IPS-NIHi11 (cell line): ENCODE measurements around the gene BTBD16.
A peak's percentile ranks its signal among the peaks of the same experiment; 100 is the strongest.

Experiments
- DNase-seq: peaks from one replicate; pipeline ENCODE4 v3.0.0; 2012; ENCODE audit warnings: mixed read lengths, low spot score

The BTBD16 gene

DNA sequence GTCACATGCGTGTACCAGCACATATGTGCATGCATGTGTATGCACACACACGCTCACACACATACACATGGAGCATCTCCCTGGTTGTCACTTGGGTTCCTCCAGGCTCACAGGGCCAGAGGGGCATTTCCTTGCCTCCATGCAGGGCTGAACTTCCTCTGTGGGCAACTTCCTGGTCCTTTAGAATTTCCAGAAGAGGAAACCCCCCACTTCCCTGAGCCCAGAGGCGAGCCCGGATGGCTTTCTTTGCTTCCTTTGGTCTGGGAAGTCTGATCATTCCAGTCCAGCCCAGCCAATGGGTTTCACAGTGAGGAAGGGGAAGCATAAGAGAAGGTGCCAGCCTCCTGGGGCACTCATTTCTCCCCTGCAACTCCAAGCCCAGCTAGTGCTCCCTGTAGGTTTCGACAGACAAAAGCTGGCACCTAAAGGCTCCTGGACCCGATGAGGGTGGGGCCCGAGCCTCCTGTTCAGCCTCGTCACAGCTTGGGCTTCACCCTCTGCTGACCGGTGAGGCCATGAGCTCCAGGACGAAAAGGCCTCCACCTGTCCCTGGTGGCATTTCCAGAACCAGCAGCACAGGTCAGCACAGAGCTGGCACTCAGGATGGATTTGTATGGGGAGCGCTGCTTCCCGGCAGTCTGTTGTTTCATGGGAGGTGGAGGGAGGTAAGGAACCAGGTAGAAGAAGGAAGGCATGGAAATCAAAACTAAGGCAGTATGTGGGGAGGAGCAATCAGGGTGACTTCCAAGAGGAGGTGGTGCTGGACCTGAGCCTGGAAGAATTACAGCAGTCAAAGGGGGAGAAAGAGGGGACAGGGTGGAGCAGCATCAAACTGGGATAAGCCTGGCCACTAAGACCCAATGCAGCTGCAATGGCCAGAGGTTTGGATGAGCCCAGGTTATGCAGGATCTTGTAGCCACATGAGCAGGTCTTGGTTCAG, 23.7 kb downstream of the BTBD16 start:
- DNase-seq: no peak

DNA sequence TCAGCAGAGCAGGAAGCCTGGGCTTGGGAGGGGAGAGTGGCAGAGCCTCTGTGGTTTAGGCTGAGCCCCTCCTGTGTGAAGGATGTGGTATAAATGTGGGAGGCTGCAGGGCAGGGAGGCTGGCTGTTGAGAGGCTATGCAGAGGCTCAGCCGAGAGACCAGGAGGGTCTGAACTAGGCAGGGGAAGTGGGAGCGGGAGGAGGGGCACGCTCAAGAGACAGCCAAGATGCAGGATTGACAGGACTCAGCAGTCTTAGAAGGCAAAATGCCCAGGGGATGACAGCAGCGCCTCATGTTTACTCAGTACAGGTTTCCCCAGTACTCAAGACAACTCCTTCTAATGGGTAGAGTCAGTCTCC, 24.3 kb downstream of the BTBD16 start:
- DNase-seq: no peak

DNA sequence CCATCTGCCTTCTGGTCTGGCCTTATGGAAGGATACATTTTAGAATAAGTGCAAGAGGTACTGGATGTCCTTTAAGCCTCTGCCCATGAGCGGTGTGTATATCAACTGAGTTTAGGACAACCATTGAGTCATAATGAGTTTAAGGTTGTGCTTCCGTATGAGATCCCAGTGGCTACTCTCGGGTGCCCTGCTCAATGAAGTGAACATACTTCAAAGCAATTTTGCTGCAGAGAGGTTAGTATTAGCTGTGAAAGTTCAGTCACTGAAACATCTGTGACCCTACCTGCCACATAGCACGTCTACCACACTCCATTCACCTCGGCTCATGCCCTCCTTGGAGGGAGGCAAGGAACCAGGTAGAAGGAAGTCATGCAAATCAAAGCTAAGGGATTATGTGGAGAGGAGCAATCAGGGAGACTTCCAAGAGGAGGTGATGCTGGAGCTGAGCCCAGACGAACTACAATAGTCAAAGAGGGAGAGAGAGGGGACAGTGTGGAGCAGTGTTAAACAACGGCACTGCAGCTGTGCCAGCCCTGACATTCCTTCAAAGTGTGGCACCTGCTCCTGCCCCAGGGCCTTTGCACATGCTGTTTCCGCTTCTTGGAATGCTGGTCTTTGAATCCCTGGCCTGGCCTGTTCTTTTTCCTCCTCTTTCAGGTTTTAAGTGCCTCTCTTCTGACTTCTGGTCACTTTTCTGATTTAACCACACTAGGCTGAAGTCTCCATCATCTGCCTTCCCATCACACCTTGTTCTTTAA, 25.4 kb downstream of the BTBD16 start:
- DNase-seq: no peak

DNA sequence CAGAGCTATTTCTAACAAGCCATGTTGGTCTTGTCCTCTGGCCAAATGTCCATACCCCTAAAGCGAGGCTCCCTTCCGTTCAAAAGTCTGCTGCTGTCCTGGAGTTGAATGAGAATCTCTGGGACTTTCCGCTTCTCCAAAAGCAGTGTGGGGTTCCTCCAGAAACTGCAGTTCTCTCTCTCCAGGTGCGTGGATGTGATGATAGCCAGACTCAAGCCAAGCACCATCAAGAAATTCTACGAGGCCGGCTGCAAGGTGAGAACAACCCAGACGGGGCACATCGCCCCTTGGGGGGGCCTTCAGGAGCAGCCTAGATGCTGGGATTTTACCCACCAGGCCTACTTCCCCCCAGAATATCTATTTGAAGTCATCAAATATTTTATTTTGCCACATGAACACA, 26.5 kb downstream of the BTBD16 start:
- DNase-seq: no peak

DNA sequence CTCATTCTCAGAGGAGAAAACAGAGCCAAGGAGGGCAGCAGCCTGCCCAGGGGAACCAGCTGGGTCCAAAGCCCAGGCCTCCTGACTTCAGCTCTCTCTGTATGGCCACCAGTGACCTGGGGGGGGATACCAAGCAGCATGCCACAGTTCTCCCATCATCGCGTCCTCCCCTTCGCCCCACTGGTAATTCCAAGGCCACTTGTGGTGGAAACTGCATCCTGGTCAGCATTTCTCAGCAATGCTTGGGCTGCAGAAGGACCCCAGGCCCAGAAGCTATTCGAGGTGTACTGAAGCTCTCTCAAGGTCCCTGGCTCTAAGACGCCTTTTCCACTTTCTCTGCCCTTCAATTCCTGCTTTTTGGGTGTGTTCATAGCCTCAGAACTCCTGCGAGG, 27.1 kb downstream of the BTBD16 start:
- DNase-seq: no peak

DNA sequence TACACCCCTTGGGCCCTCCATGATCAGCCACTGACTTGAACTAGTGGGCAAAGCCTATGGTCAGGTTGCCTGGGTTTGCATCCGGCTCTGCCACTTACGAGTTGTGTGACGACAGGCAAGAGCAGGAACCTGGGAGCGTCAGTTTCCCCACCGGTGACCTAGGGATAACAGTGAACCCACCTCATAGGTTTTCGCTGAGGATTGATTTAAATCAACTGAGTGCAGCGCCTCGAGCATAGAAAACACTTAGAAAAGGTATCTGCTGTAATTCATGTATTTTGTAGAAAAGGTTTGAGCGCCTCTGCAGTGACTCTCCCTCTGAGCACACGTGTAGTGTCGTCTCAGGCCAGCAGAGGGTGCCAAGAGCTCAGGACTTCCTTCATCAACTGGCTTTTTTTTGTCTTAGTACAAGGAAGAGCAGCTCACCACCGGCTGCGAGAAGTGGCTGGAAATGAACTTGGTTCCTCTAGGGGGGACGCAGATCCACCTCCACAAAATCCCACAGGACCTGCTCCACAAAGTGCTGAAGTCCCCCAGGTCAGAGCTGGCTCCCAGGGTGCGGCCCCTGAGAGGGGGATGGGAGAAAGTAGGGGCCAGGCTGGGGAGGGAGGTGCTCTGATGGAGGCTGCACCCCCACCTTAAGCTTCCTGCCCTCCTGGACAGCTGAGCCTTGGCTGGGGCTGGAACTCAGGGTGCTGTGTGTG, 27.7 kb downstream of the BTBD16 start:
- DNase-seq: peak; percentile 88

DNA sequence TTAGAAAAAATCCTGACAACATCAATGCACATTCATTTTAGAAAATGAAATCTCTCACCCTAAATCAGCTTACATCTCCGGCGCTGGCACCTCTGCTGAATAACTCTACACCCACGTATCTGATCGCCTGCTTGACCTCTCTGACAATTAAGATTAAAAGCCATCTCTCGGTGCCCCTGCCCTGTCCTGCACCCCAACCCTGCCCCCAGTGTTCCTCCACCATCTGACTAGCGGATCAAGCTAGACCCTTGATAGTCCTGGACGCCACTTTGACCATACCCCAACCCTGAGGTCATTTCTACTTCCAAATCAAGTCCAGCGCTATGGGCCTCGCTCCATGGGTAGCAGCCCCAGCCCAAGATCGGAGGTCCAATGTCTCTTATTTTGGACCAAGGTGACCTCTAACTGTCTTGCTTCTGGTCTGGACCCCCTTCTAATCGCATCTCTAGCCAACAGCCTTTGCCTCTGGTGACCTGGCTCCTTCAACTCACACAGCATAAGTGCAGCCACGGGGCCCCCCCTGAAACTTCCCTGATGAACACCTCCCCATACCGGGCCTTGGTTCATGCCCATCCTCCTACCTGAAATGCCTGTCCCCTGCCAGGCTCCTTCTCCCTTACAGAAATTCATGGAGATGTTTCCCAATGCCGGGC, 28.5 kb downstream of the BTBD16 start:
- DNase-seq: no peak

DNA sequence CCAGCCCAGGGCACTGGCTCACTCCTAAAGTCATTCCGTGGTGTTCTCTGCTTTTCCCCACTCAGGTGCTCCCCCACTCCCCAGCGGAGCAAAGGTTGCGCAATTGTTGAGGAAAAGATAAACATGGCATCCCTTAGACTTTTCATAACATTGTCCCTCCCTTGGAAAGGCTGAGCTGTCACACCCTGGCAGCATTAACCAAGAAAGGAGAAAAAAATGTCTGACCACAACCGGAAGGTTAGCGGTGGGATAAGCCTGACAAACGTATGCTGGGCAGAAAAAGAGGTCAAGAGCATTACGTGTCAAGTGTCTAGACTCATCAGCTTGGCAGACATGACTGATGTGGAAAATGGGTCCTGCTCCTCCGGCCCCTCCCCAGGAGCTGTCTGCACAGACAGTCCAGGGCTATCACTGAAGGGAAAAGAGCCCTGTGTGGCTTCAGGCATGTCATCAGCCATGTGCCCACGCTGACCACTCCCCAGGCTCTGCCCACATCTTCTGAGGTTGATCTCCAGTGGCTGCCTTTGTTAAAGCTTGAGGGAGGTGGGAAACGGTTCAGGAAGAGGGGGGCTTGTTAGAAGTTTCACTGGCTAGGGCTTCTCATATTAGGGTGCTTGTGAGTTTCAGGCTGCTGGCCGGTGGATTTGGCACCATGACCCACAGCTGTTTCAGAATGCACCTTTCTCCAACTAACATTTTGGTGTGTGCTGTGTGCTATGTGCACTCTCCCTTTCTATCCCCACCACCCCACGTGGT, 30.1 kb downstream of the BTBD16 start:
- no peak for DNase-seq

DNA sequence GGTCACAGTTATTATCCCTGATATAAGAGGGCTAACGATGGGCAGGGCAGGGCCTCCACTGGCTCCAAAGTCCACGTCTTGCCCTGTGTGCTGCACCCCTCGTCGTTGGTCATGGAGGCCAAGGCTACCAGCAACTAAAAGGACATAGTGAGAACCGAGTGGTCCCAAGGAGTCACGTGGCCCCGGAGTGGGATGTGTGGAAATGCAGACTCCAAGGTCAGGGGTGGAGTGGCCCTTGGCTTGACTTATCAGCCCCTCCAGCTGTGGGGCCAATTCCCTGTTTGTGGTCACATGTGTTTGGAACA, 30.7 kb downstream of the BTBD16 start:
- DNase-seq: no peak

DNA sequence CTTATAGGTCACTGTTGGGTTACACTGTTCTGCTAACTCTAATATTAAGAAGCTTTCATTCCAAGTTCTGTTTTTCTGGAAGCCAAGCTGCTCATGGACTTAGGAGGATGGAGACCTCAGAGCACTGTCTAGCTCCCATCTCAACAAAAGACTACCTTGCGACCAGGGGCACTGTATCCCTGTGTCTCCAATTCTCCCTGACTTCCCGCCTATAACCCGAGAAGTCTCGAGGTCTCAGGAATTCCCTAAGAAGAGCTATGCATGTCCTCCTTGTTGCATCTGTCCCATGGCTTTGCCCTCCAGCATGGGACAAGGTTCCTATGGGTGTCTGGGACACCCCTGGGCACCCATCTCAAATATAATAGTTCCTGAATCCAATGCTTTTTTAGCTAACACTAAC, 31.2 kb downstream of the BTBD16 start:
- no peak for DNase-seq

DNA sequence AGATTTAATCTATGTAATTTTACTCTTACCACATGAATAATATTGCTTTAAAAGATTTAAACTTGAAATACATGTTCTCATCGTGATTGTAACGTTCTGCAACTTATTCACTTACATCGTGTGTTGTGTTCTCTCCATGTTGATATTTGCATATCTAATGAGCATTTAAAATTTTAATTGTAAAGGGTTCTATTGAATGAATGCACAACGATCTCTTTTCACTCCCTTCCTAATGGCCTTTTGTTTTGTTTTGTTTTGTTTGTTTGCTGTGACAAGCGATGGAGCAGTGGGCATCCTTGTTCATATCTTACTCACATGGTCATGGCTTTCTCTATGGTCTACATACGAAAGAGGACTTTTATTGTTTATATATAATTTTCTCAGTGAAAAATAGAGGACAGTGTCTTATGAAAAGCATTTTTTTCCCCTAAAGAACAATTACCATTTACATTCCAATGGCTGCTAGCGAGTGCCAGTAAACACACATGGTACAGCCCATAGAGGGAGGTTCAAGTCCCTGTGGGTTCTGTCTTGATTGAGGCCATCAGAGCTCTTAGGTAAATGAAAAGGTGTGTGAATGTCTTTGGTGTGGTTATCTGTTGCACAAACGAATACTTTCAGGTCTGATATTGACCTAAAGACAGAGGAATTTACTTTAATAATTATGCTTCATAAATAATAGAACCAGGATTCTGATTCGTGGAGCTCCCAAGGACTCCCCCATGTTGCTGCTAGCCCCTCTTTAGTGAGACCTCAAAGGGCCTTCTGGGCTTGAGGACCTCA, 32.4 kb downstream of the BTBD16 start:
- DNase-seq: no peak

DNA sequence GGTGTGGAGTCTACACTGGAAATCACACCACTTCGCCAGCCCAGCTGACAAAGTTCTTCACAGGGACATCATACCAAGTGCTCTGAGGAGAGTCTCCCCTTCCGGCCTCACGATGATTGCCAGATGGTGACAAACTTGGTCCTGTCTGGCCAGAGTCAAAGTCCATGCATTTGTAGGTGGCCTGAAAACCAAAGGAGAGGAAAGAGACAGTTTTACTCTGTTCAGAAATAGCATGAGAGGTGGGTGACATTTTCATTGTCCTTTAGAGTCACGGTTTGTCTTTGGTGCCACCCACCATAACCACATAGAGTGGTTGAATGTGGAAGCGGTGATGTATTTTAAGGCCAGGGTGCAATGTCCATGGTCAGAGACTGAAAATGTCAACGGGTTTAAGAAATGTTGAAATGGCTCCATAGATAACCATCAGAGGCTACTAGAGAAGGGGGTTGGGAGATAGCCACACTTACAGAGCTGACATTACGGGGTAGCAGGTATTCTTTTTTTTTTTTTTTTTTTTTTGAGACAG, 33.0 kb downstream of the BTBD16 start:
- no peak for DNase-seq

DNA sequence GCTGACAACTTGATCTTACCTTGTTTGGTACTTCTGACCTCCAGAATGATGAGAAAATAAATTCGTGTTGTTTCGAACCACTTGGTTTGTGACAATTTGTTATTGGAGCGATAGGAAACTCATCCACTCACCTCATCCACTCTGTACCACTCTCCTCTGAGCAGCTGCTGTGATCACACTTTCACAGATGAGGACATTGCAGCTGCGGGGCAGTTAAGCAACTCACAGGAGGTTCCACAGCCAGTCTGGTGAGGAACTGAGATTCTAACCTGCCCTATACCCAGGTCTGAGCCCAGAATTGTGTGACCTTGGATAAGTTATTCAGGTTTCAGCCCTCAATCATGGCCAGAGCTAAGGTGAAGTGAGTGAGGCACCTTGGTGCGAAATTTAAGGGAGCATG, 35.2 kb downstream of the BTBD16 start:
- DNase-seq: no peak

DNA sequence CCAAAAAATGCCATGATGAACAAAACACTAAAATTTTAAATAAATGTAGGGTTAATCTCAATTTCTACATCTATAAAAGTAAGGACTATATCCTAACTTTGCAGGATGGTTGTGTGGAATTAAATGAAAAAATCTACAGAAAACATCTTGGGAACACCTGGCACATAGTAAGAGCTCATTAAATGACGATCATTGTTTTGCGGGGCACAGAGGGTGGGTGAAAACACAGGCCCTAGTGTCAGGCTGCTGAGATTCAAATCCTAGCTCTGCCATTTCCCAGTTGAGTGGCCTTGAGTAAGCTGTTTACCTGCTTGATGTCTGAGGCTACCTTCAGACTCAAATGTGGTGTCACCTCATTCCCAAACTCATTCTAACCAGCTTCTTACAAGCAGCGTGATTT, 35.6 kb downstream of the BTBD16 start:
- no peak for DNase-seq

DNA sequence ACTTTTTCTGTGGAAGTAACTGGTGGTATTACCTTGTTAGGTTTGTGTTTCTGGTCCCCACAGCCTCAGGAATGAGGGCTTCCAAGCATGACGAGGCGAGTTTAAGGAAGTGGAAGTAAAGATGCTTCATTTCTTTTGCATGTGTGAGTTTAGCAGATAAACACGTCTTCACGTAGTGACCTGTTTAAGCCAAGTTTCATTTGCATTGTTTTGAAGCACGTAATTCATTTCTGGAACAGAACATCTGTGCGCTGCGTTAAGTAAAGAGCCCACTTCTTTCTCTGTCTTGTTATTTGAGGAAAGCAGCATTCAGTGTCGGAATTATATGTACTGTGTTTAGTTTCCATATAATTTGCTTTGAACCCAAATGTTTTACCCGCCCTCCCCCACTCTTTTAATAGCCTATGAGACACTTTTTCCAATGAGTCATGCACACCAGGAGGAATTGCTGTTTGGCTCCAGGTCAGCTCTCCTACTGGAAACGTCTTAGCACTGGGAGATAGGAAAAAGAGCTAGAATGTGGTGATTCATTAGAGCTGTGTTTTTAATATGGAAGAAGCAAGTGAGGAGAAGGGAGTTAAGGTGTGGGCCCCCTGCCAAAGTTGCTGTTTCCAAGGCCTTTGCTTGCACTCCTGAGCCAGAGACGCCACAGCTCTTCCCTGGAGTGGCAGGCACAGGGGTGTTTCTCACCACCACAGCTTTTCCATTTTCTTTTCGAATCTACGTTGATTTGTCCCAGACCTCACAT, 36.7 kb downstream of the BTBD16 start:
- peak; percentile 42 for DNase-seq

DNA sequence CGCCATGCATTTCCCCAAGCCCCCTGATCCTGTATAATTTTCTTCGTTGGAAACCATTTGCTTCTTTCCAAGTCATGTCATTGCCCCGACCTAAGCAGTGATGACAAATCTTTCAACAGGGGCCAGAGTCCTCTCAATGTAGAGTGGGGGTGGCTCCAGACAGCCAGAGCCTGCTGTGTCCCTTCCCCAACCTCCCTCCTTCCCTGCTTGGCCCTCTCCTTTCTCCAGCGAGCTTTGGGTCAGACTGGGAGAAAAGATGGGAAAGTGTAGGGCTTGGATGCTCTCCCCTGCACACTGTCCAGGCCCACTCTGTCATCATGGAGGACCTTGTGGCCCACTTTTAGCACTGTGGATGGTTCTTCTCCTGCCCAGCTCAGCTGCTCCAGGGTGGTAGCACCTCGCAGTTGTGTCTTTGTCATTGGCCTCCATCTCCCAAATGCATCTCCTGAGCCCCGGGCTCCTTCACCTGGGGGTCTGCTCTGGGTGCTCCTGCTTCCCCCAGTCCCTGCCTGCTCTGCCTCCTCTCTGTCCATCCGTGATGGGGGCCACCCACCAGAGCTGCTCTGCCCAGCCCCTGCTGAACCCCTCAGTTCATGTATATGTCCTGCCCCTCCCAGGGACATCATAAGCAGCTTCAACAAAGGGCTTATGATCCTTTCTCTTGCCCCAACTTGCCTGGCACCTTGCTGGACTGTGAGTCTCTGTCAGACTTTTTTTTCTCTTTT, 37.5 kb downstream of the BTBD16 start:
- no peak for DNase-seq

DNA sequence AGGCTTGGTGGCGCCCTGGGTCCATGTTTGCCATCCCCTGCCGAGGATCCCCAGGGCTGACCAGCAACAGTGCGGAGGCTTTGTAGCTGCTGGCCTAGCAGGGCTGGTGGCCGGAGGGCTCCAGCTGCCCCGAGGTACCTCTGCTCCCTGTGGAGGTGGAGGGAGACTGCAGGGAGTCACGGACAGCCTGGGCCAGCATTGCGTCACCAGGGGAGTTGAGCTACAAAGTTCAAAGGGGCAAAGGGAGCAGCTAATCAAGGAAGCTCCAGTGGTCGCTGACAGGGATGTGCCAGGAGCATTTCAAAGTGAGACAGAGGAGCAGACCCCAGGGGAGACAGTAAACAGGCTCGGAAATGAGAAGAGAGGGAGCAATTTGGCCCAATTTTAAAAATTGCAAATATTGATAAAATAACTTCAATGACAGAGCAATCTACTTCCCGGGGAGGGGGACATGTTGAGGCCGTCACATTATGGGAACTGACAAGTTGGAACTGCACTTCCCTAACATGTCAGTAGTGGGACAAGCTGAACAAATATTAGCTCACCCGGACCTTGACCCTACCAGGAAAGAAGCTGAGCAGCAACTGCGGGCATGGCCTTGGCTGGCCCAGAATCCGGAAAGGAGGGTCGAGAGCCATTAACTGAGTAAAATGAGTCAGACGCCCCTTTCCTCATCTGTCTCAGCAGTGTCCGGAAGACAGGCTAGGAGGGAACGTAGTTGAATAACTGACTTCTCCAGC, 39.4 kb downstream of the BTBD16 start:
- DNase-seq: no peak

DNA sequence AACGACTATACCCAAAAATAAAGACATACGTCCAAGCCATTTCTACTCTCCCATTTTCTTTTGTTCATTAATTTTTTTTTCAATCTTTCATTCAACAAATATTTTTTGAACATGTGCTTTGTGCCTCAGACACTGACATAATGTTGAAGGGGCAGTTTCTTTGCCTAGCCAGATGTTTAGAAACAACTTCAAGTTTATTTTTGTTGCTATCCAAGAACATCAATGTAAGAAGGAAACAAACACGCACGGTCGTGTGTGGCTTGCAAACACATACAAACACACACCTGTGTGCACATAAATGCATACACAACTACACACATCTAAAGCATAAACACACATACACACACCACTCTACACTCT, 39.9 kb downstream of the BTBD16 start:
- DNase-seq: no peak

DNA sequence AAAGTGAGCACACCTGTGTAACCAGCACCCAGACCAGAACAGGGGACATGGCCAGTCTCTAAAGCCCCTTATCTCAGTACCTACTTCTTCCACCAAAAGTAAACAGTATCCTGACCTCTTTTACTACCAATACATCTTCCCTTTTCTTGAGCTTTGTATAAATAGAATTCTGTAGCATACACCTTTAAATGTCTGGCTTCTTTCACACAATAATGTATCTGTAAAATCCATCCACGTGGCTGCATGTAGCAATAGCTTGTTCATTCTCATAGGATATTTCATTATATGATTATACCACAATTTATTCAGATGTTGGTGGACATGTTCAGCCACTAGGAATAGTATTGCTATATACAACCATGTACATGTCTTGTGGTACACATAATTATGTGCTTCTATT, 40.6 kb downstream of the BTBD16 start:
- DNase-seq: no peak
